Subcutaneous abdominal adipose tissue (tissue), 5 donors: Measurements from ENCODE around the gene CALHM2.
A peak's percentile ranks its signal among the peaks of the same experiment; 100 is the strongest.
"Not testable (repeated sequence)": the region's sequence is repeated elsewhere in the genome, so short reads cannot be mapped to it uniquely, and the experiment has no call there.

ENCODE experiments used
- H3K27ac ChIP-seq: one replicate; pipeline ENCODE4 v1.7.0; 2013; ENCODE audit warnings: low read depth, mild to moderate bottlenecking, inconsistent platforms, low read length, moderate library complexity
- H3K27me3 ChIP-seq, 5 donors: one replicate each; pipeline ENCODE4 v1.7.0; 2013; ENCODE audit warnings: low read length in 5 of 5, inconsistent platforms in 1 of 5; ENCODE audit not compliant: control insufficient read depth in 5 of 5, insufficient read depth in 4 of 5
- H3K36me3 ChIP-seq, 5 donors: one replicate each; pipeline ENCODE4 v1.7.0; 2013; ENCODE audit warnings: low read length in 5 of 5; ENCODE audit not compliant: control insufficient read depth in 5 of 5, insufficient read depth in 5 of 5
- H3K4me1 ChIP-seq, 5 donors: one replicate each; pipeline ENCODE4 v1.7.0; 2013; ENCODE audit warnings: low read length in 5 of 5, mild to moderate bottlenecking in 3 of 5, moderate library complexity in 1 of 5; ENCODE audit not compliant: control insufficient read depth in 5 of 5, insufficient read depth in 5 of 5
- H3K4me3 ChIP-seq, 5 donors: one replicate each; pipeline ENCODE4 v1.7.0; 2013; ENCODE audit warnings: low read length in 5 of 5, low read depth in 1 of 5
- H3K9ac ChIP-seq, 5 donors: one replicate each; pipeline ENCODE4 v1.7.0; 2013; ENCODE audit warnings: low read length in 5 of 5, mild to moderate bottlenecking in 4 of 5, moderate library complexity in 3 of 5
- H3K9me3 ChIP-seq, 5 donors: one replicate each; pipeline ENCODE4 v1.7.0; 2013; ENCODE audit warnings: low read length in 5 of 5; ENCODE audit not compliant: control insufficient read depth in 5 of 5
- donor health status: healthy.
- donor health status: healthy.
- donor health status: healthy.
- donor health status: healthy.
- donor health status: healthy.

Gene CALHM2

DNA sequence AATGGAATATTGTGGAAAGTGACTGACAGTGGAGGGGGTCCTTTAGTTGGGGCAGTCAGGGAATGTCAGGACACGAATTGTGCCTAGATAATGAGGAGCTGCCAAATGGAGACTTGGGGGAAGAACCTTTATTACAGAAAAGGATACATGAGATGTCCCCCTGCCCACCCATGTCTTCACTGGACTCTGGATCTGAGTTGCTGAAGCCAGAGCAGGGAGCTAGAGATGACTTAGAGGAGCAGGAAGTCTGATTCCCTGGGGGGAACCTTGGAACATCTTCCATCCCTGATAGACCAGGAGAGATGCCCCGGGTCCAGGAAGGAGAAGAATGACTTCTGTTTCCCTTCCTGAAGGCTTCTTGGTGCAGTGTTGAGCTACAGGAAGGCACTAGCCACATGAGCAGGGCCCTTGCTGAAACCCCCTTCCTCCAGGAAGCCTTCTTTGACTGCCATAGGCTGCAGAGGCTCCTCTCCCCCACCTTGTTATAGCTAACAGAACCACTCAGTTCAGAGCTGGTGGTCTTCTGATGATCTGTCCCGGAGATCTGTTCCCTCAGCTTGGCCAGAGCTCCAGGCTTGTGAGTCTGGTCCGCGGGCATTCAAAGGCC lies 40.6 kb upstream of the CALHM2 start:
- H3K9me3 ChIP-seq: no peaks in the 10 kb centered on the region
- H3K9ac ChIP-seq: no peak overlapping the region
- no peak overlapping the region for H3K27ac ChIP-seq
- H3K36me3 ChIP-seq: no peaks in the 10 kb centered on the region
- peak overlapping the region in 1 of 5 donors; percentile 62 for H3K4me3 ChIP-seq
- H3K4me1 ChIP-seq: peaks cover 2 to 16% (median 12%) of the 10 kb centered on the region in 5 donors
- peaks cover 16 to 49% (median 23%) of the 10 kb centered on the region in 5 donors for H3K27me3 ChIP-seq

DNA sequence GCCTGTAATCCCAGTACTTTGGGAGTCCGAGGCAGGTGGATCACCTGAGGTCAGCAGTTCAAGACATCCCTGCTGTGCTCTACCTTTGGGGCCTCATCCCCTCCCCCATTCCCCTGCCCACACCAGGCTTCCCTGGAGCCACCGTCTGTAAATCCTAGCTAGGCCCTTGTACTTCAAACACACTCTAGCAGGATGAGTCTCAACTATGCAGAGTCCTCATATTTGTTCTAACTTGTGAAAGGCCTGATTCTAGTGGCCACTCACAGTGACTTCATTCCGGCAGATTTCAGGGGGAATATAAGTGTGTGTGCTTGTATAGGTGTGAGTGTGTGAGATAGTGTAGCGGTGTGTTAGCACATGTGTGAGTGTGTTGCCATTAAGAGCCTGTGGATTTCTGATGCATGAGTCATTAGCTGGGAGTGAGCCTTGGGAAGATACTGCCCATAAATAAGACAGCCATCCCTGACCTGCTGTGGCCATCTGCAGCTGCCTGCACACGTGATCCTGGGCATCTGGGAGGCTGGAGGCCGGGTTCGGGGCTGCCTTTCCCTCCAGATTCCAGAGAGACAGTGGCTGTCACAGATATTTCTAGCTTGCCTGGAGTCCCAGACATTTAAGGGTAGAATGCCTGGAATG lies 39.7 kb upstream of the CALHM2 start:
- no peaks in the 10 kb centered on the region for H3K36me3 ChIP-seq
- no peak overlapping the region for H3K9ac ChIP-seq
- no peaks in the 10 kb centered on the region for H3K9me3 ChIP-seq
- peaks cover 16 to 40% (median 17%) of the 10 kb centered on the region in 5 donors for H3K27me3 ChIP-seq
- no peak overlapping the region for H3K27ac ChIP-seq
- H3K4me3 ChIP-seq: no peak overlapping the region
- peaks cover 2 to 16% (median 12%) of the 10 kb centered on the region in 5 donors for H3K4me1 ChIP-seq

DNA sequence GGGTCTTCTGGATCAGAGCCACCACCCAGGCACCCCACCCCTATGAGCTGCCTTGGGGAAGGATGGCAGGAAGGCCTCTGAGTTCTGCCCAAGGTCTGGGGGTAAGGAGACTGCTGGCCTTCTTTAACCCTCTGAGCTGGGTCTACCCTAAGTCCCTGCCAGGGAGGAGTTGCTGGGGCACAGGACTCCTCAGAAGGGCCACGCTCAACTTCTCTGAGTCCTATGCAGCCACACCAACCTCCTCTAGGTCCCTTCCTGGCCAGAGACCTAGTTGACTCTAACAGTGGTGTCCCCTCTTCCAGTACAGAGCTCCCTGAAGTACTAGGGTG lies 38.8 kb upstream of the CALHM2 start:
- no peaks in the 10 kb centered on the region for H3K9me3 ChIP-seq
- no peak overlapping the region for H3K27ac ChIP-seq
- H3K36me3 ChIP-seq: no peaks in the 10 kb centered on the region
- no peak overlapping the region for H3K9ac ChIP-seq
- H3K27me3 ChIP-seq: peaks cover 16 to 37% (median 17%) of the 10 kb centered on the region in 5 donors
- H3K4me3 ChIP-seq: no peak overlapping the region
- H3K4me1 ChIP-seq: peaks cover 2 to 16% (median 12%) of the 10 kb centered on the region in 5 donors

DNA sequence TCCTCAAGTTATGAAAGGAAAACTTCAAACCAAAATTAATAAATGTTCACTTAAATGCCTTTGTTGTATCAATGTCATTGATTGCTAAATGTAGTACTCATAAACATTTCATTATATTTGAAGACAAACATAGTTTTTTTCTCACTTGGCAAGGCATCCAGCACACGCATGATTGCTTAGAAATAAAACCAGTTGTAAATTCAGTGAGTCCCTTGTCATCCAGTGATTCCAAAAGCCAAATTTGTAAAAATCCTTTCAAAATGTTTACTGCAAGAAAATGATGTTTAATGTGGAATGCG lies 35.2 kb upstream of the CALHM2 start:
- Histone ChIP-seq H3K4me1 (peaks cover 0 to 5% (median 2%) of the 10 kb centered on the region in 5 donors), H3K27ac (no peak overlapping the region), H3K9ac (no peak overlapping the region), H3K27me3 (peaks cover 0 to 3% (median 0%) of the 10 kb centered on the region in 5 donors), H3K4me3 (no peak overlapping the region), H3K36me3 (no peaks in the 10 kb centered on the region), H3K9me3 (no peaks in the 10 kb centered on the region)

DNA sequence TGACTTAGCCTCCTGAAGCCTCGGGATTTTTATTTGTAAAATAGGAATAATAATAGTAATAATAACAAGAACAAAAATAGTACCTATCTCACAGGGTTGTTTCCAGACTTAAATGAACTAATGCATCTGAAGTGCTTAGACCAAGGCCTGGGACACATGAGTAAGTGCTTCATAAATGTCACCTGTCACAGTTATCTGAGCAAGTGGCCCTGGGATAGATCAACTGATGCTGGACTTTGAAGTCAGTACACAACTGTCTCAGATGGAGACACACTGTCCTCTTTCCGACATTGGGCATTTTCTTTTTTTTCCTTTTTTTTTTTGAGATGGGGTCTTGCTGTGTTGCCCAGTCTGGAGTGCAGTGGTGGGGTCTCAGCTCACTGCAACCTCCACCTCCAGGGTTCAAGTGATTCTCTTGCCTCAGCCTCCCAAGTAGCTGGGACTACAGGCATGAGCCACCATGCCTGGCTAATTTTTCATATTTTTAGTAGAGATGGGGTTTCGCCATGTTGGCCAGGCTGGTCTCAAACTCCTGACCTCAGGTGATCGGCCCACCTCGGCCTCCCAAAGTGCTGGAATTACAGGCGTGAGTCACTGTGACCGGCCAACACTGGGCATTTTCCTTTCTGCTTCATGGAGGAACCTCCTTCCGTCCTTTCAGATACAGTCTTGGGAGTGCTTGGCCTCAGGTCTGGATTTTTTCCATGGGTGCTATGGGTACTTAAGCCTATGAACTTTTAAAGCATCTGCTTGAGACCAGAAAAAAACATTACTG lies 34.7 kb upstream of the CALHM2 start:
- not testable (repeated sequence) for H3K27me3 ChIP-seq, H3K4me1 ChIP-seq, H3K4me3 ChIP-seq, H3K27ac ChIP-seq, H3K36me3 ChIP-seq, H3K9me3 ChIP-seq, H3K9ac ChIP-seq

DNA sequence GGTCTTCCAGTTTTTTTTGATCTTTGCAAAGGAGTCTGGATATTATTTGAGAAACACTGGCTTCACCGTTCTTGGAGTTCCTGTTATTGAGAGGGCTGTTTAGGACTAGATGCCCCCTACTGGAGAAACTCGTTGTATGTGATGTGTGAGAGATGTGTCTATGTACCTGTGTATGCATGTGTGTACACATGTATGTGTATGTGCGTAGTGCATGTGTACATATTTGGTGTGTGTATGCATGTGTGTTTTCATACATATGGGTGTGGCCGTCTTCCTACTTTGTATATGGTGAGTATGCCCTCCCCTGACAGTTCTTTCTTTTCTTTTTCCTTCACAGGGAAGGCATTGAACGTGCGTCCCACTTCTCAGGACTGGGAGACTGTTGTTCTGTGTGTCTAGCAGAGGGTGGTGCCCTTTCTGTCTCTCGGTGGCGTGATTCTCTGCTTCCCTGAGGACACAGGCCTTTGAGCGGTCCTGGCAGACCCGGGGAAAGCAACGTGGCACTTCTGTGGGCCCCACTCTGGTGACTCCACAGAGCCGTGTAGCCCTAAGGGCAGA lies 29.9 kb upstream of the CALHM2 start:
- no peak overlapping the region for H3K4me3 ChIP-seq

DNA sequence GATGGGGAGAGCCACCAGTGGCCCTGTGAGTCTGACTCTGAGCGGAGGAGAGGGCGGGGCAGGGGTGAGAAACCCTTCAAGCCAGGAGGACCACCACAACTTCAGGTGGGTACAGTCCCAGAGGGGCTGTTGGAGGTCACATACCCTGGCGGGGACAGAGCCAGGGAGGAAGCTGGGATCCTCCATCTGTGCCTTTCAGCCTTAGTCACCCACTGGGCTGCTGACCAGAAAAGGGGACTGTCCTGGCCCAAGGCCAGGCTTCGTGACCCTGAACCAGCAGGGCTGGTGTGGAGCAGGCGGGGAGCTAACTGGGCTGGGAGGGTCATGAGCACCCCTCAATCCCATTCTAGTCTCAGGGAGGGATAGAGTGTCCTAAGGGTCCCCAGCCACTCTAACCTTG lies 28.4 kb upstream of the CALHM2 start:
- H3K4me3 ChIP-seq: no peak overlapping the region
- no peaks in the 10 kb centered on the region for H3K36me3 ChIP-seq
- no peaks in the 10 kb centered on the region for H3K9me3 ChIP-seq

More for the DNA sequence above, 29.9 kb upstream of the CALHM2 start:
- H3K36me3 ChIP-seq: no peaks in the 10 kb centered on the region
- peaks cover 0 to 22% (median 10%) of the 10 kb centered on the region in 5 donors for H3K4me1 ChIP-seq
- peak overlapping the region in 1 of 5 donors; percentile 12 for H3K9ac ChIP-seq
- H3K27ac ChIP-seq: no peak overlapping the region
- H3K9me3 ChIP-seq: no peaks in the 10 kb centered on the region
- peaks cover 0 to 9% (median 0%) of the 10 kb centered on the region in 5 donors for H3K27me3 ChIP-seq

DNA sequence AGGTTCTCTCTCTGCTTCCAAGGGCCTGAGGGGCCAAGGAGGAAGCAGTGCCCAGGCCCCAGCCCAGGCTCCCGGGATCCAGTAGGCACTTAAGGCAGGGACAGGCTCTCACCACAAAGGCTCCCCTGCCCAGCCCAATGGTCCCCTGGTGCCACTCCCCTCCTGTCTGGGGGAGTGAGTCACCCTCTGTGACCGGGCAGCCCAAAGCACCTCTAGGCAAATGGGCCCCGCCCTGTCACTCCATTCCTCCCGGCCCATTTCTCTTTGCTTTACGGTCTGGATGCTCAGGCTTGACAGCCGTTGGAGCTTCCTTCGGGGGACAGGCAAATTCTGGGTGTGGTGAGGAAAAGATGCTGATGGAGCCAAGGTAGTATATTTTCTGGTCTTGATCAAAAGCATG lies 27.0 kb upstream of the CALHM2 start, which contains the start of gene CALHM3:
Gene CALHM3 (minus strand): TSS at position 106 of the 400 bp plus-strand sequence. CDS start 208 bp downstream, outside the sequence.
- no peak within 1 kb of the TSS for H3K4me3 ChIP-seq
- H3K27ac ChIP-seq: no peak within 1 kb of the TSS
- no peaks in the 10 kb centered on the region for H3K36me3 ChIP-seq

More for the DNA sequence above, 28.4 kb upstream of the CALHM2 start:
- Histone ChIP-seq H3K9ac (no peak overlapping the region), H3K27me3 (peaks cover 0 to 16% (median 2%) of the 10 kb centered on the region in 5 donors), H3K4me1 (peaks cover 0 to 19% (median 9%) of the 10 kb centered on the region in 5 donors), H3K27ac (peak overlapping the region; percentile 41)

DNA sequence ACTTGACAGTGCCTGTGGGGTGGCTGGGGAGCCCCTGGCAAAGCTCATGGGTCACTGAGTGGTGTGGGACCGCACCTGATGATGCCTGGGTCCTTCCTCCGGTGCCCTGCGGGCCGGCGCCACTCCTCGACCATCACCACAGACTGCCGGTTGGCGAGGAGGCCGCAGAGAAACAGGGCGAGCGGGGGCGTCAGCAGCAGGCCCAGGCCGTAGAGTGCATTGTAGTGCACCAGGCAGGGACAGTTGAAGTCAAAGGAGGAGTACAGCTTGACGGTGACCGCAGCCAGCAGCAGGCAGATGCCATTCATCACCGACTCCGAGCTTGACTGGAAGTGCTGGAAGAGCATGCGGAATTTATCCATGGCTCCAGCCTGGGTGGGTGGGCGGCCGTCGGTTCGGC lies 26.5 kb upstream of the CALHM2 start:
- no peaks in the 10 kb centered on the region for H3K36me3 ChIP-seq
- no peak overlapping the region for H3K4me3 ChIP-seq
- no peak overlapping the region for H3K27ac ChIP-seq
- H3K4me1 ChIP-seq: peaks cover 0 to 19% (median 8%) of the 10 kb centered on the region in 5 donors
- no peak overlapping the region for H3K9ac ChIP-seq
- peaks cover 0 to 18% (median 2%) of the 10 kb centered on the region in 5 donors for H3K27me3 ChIP-seq
- no peaks in the 10 kb centered on the region for H3K9me3 ChIP-seq

More for the DNA sequence above, 27.0 kb upstream of the CALHM2 start, which contains the start of gene CALHM3:
- peaks cover 0 to 19% (median 8%) of the 10 kb centered on the region in 5 donors for H3K4me1 ChIP-seq
- H3K9ac ChIP-seq: no peak within 1 kb of the TSS
- peaks cover 0 to 18% (median 2%) of the 10 kb centered on the region in 5 donors for H3K27me3 ChIP-seq
- no peaks in the 10 kb centered on the region for H3K9me3 ChIP-seq
